Caki2 (cell line): ENCODE measurements around the gene CDSN. TPM values are rescaled to one million over a fixed set of nuclear protein-coding genes. Genes with fewer than 3 reads are reported as not detected.
"Not testable (repeated sequence)": the region's sequence is repeated elsewhere in the genome, so short reads cannot be mapped to it uniquely, and the experiment has no call there.

Experiments
- DNase-seq: peaks from one replicate; pipeline ENCODE4 v3.0.0-alpha.2; 2015; ENCODE audit warnings: low read depth
- in situ Hi-C: cut with HindIII; loops from 2 replicates; pipeline ENCODE4 v1.10.0; 2016; ENCODE audit warnings: low sequenced_read_pairs, low pct_unique_long_range_greater_than_20kb, mixed read lengths
- total RNA-seq: library from RNA; depleted of rRNA; stranded (reverse); fragments of >200 nt; shearing (Covaris generic); gene quantifications from 2 replicates; pipeline ENCODE4 v1.2.3, GENCODE V29; 2014; ENCODE audit warnings: low replicate concordance; rRNA removed

CDSN gene
- total RNA-seq = not detected in 2 replicates

- in situ Hi-C loops = no loop called here
- DNase-seq = no peak
Measured at GRCh38 chr6:31120151-31120915, at the start of gene CDSN. Gene CDSN (minus strand): TSS chr6:31120446. CDS start chr6:31120419, 27 bp downstream.

GRCh38 chr6:31169123-31169857, 49.0 kb upstream of the CDSN start:
- no peak for DNase-seq
- in situ Hi-C loops = no loop called here

- in situ Hi-C loops = no loop called here
- DNase-seq = no peak
Measured at GRCh38 chr6:31168606-31169005, 48.4 kb upstream of the CDSN start.

GRCh38 chr6:31165986-31166385, 45.7 kb upstream of the CDSN start:
- no peak for DNase-seq
- in situ Hi-C loops = no loop called here

GRCh38 chr6:31165064-31165832, 45.0 kb upstream of the CDSN start:
- in situ Hi-C loops, DNase-seq: not testable (repeated sequence)

GRCh38 chr6:31164475-31165063, 44.3 kb upstream of the CDSN start:
- in situ Hi-C loops, DNase-seq: not testable (repeated sequence)

GRCh38 chr6:31163922-31164321, 43.7 kb upstream of the CDSN start:
- in situ Hi-C loops = no loop called here
- no peak for DNase-seq

GRCh38 chr6:31162463-31163165, 42.4 kb upstream of the CDSN start:
- DNase-seq = no peak
- in situ Hi-C loops = no loop called here

- in situ Hi-C loops = no loop called here
- DNase-seq = no peak
Measured at GRCh38 chr6:31161216-31162126, 41.2 kb upstream of the CDSN start.

- in situ Hi-C loops = no loop called here
- DNase-seq = peak; percentile 55
Measured at GRCh38 chr6:31158863-31159855, 38.9 kb upstream of the CDSN start.

GRCh38 chr6:31158140-31158862, 38.1 kb upstream of the CDSN start, which contains the start of gene TCF19:
Gene TCF19 (plus strand): TSS chr6:31158589. CDS start chr6:31159470, 881 bp downstream.
- in situ Hi-C loops = no loop called here
- DNase-seq = peak; percentile 100

GRCh38 chr6:31157513-31158139, 37.4 kb upstream of the CDSN start, which contains the start of gene CCHCR1:
Gene CCHCR1 (minus strand): TSS chr6:31157802. CDS start chr6:31157600, 202 bp downstream.
- in situ Hi-C loops = no loop called here
- no peak for DNase-seq

- in situ Hi-C loops = no loop called here
- DNase-seq = no peak
Measured at GRCh38 chr6:31156641-31157040, 36.4 kb upstream of the CDSN start.

GRCh38 chr6:31154436-31154835, 34.2 kb upstream of the CDSN start:
- in situ Hi-C loops = no loop called here

GRCh38 chr6:31152781-31153180, 32.5 kb upstream of the CDSN start:
- in situ Hi-C loops = no loop called here

More at GRCh38 chr6:31154436-31154835, 34.2 kb upstream of the CDSN start:
- no peak for DNase-seq

More at GRCh38 chr6:31152781-31153180, 32.5 kb upstream of the CDSN start:
- DNase-seq = peak; percentile 94
